Hematopoietic multipotent progenitor cell treated with erythropoietin and hydrocortisone succinate and interleukin-3 and kit ligand, for 15 days (in vitro differentiated cells): Measurements from ENCODE around the gene AWAT2.
A peak's percentile ranks its signal among the peaks of the same experiment; 100 is the strongest.
"Not testable (repeated sequence)": the region's sequence is repeated elsewhere in the genome, so short reads cannot be mapped to it uniquely, and the experiment has no call there.

Source experiments
- DNase-seq: peaks from one replicate; pipeline ENCODE4 v3.0.0-alpha.2; 2015; ENCODE audit warnings: low spot score

Gene AWAT2

GRCh38 chrX:70041993-70042392 lies 7.7 kb downstream of the AWAT2 start:
- DNase-seq: no peak

GRCh38 chrX:70039758-70040157 lies 10.0 kb downstream of the AWAT2 start:
- no peak for DNase-seq

- DNase-seq: no peak
These were observed 10.8 kb downstream of the AWAT2 start for GRCh38 chrX:70038951-70039350.

- no peak for DNase-seq
These were observed 11.2 kb downstream of the AWAT2 start for GRCh38 chrX:70038515-70038914.

GRCh38 chrX:70034646-70035045 lies 15.1 kb downstream of the AWAT2 start:
- DNase-seq: no peak

- DNase-seq: peak; percentile 5
These were observed 16.2 kb downstream of the AWAT2 start for GRCh38 chrX:70033348-70034051.

- no peak for DNase-seq
These were observed 16.9 kb downstream of the AWAT2 start for GRCh38 chrX:70032792-70033191.

GRCh38 chrX:70030301-70030767 lies 19.4 kb downstream of the AWAT2 start:
- DNase-seq: peak; percentile 36

GRCh38 chrX:70029863-70030262 lies 19.9 kb downstream of the AWAT2 start:
- DNase-seq: no peak

GRCh38 chrX:70026851-70027200 lies 22.9 kb downstream of the AWAT2 start:
- no peak for DNase-seq

- DNase-seq: no peak
These were observed 23.5 kb downstream of the AWAT2 start for GRCh38 chrX:70026112-70026850.

- no peak for DNase-seq
These were observed 24.3 kb downstream of the AWAT2 start for GRCh38 chrX:70025464-70025863.

GRCh38 chrX:70022616-70023015 lies 27.1 kb downstream of the AWAT2 start:
- DNase-seq: no peak

- DNase-seq: no peak
These were observed 33.2 kb downstream of the AWAT2 start for GRCh38 chrX:70016513-70016912.

- DNase-seq: no peak
These were observed 36.0 kb downstream of the AWAT2 start for GRCh38 chrX:70013466-70014381.

GRCh38 chrX:70012756-70013155 lies 37.0 kb downstream of the AWAT2 start:
- no peak for DNase-seq

GRCh38 chrX:70009970-70010369 lies 39.8 kb downstream of the AWAT2 start:
- DNase-seq: no peak

- DNase-seq: no peak
These were observed 40.7 kb downstream of the AWAT2 start for GRCh38 chrX:70009049-70009448.

- DNase-seq: no peak
These were observed 41.8 kb downstream of the AWAT2 start for GRCh38 chrX:70007946-70008345.

- no peak for DNase-seq
These were observed 47.9 kb downstream of the AWAT2 start for GRCh38 chrX:70001708-70002341.

- DNase-seq: no peak
These were observed 48.5 kb downstream of the AWAT2 start for GRCh38 chrX:70001269-70001668.

- not testable (repeated sequence) for DNase-seq
These were observed 51.4 kb downstream of the AWAT2 start for GRCh38 chrX:69998299-69998698.
